Common myeloid progenitor, CD34-positive (primary cell): ENCODE results near the gene CCL19.

ENCODE experiments used
- CTCF ChIA-PET: fragments of 350-600 bp; sonication (Branson Sonifier 250); formaldehyde crosslinking; loops from one replicate; lab custom pipeline; 2021; ENCODE audit warnings: antibody characterized with exemption; lab: Charles Lee
- POLR2A ChIA-PET: fragments of 350-600 bp; sonication (Branson Sonifier 250); formaldehyde crosslinking; loops from one replicate; lab custom pipeline; 2021; ENCODE audit warnings: antibody characterized with exemption; lab: Charles Lee
- DNase-seq, 3 donors: peaks; one replicate each; pipeline versions ENCODE4 v3.0.0 to v3.0.0-alpha.2; 2013
- H3K27ac ChIP-seq, 2 experiments: 1 replicate in 1 of 2; 2 replicates in 1 of 2; pipeline ENCODE4 v1.7.0; 2013; ENCODE audit warnings: inconsistent platforms in 2 of 2, low read length in 2 of 2, mild to moderate bottlenecking in 2 of 2, low read depth in 1 of 2, moderate library complexity in 1 of 2; ENCODE audit not compliant: severe bottlenecking in 2 of 2, insufficient read depth in 1 of 2, poor library complexity in 1 of 2
- H3K27me3 ChIP-seq, 5 experiments: replicated peaks in 2 of 5; 1 replicate in 3 of 5; 2 replicates in 2 of 5; pipeline versions ENCODE4 v1.6.1 to v1.7.0; 2013; ENCODE audit warnings: low read length in 4 of 5, mild to moderate bottlenecking in 2 of 5, moderate library complexity in 2 of 5, inconsistent platforms in 1 of 5; ENCODE audit not compliant: insufficient read depth in 5 of 5, control insufficient read depth in 4 of 5
- H3K36me3 ChIP-seq, 4 experiments: 1 replicate in 2 of 4; 2 replicates in 2 of 4; pipeline versions ENCODE4 v1.6.1 to v1.7.0; 2013; ENCODE audit warnings: low read length in 3 of 4, control low read depth in 1 of 4, mild to moderate bottlenecking in 1 of 4; ENCODE audit not compliant: control insufficient read depth in 4 of 4, insufficient read depth in 4 of 4
- H3K4me1 ChIP-seq, 4 experiments: 1 replicate in 3 of 4; 2 replicates in 1 of 4; pipeline versions ENCODE4 v1.6.1 to v1.7.1; 2013; ENCODE audit warnings: low read length in 3 of 4, mild to moderate bottlenecking in 3 of 4, control low read depth in 1 of 4, inconsistent platforms in 1 of 4, moderate library complexity in 1 of 4; ENCODE audit not compliant: control insufficient read depth in 4 of 4, insufficient read depth in 4 of 4; ENCODE audit errors: control extremely low read depth in 1 of 4
- H3K4me3 ChIP-seq, 7 experiments: 1 replicate in 4 of 7; 2 replicates in 3 of 7; pipeline versions ENCODE4 v1.5.1 to v1.7.0; 2013; ENCODE audit warnings: mild to moderate bottlenecking in 7 of 7, low read length in 6 of 7, moderate library complexity in 6 of 7, inconsistent platforms in 2 of 7, low read depth in 2 of 7, control low read depth in 1 of 7; ENCODE audit not compliant: insufficient read depth in 4 of 7, control insufficient read depth in 1 of 7; ENCODE audit errors: extremely low read depth in 1 of 7
- H3K9me3 ChIP-seq, 5 experiments: 1 replicate in 4 of 5; 2 replicates in 1 of 5; pipeline versions ENCODE4 v1.6.1 to v1.7.1; 2013; ENCODE audit warnings: low read length in 4 of 5, mild to moderate bottlenecking in 2 of 5, inconsistent platforms in 1 of 5, low read depth in 1 of 5, moderate library complexity in 1 of 5; ENCODE audit not compliant: control insufficient read depth in 4 of 5, insufficient read depth in 2 of 5; ENCODE audit errors: control extremely low read depth in 1 of 5
- WGBS: methylation state at CpG from one replicate; pipeline ENCODE4 v1.1.5; 2013; ENCODE audit not compliant: insufficient coverage; 5-methylcytosine and 5-hydroxymethylcytosine counted together

The CCL19 gene

DNA sequence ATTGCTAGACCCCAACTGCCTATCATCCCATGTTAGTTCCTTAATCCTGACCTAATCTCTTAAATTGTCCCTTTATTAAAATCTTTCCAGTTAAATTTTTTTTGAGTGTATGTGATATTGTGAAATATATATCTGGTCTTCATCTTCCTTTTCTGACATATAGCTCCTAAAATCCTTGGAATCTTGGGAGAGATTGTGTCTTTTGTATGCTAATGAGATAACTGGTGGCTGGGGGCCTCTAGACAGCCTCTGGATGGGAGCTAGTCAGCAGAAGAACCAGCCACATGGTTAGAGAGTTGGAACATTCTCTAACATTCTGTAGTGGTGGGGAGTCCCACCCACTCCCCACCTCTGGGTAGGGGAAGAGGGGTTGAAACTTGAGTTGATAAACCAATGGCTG lies 3.7 kb upstream of the CCL19 start:
- Histone ChIP-seq H3K4me1 (peaks cover 3 to 22% (median 16%) of the 10 kb centered on the region in 4 experiments), H3K36me3 (no peaks in the 10 kb centered on the region), H3K4me3 (no peak overlapping the region), H3K27me3 (peaks cover 0 to 3% (median 1%) of the 10 kb centered on the region in 5 experiments), H3K9me3 (peaks cover 0 to 5% (median 0%) of the 10 kb centered on the region in 5 experiments), H3K27ac (no peak overlapping the region)
- DNase-seq, result no peak
- ChIA-PET POLR2A (no interaction called here), CTCF (interaction anchor here (1.0 to 5.3 kb wide), 3 partner anchors 8 to 20 kb away, joined by 4 to 43 read pairs (median 27); no protein-coding TSS in a partner anchor)

DNA sequence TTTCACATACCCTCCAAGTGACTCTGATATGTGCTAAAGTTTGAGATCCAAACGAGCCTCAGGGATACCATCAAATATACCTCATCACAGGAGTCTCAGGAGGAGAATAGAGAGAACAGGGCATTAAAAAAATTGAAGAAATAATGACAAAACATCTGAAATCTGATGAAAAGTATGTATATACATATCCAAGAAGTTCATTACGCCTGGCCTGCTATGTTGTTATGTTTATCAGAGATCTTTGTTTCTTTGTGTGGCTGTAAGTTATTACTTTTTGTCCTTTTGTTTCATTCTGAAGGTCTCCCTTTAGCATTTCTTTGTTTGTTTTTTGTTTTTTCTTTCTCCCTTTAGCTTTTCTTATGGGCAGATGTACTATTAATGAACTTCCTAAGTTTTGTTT lies 2.5 kb upstream of the CCL19 start:
- ChIA-PET CTCF (interaction anchor here (1.6 to 5.3 kb wide), 3 partner anchors 10 to 23 kb away, joined by 3 to 43 read pairs (median 27); no protein-coding TSS in a partner anchor), POLR2A (no interaction called here)
- Histone ChIP-seq H3K36me3 (no peaks in the 10 kb centered on the region), H3K27me3 (peaks cover 0 to 3% (median 0%) of the 10 kb centered on the region in 5 experiments), H3K27ac (no peak overlapping the region), H3K4me3 (no peak overlapping the region), H3K9me3 (peaks cover 0 to 5% (median 0%) of the 10 kb centered on the region in 5 experiments), H3K4me1 (peaks cover 3 to 22% (median 16%) of the 10 kb centered on the region in 4 experiments)
- WGBS, result no CpG with 5 or more reads among the region's 2 CpGs
- no peak for DNase-seq

DNA sequence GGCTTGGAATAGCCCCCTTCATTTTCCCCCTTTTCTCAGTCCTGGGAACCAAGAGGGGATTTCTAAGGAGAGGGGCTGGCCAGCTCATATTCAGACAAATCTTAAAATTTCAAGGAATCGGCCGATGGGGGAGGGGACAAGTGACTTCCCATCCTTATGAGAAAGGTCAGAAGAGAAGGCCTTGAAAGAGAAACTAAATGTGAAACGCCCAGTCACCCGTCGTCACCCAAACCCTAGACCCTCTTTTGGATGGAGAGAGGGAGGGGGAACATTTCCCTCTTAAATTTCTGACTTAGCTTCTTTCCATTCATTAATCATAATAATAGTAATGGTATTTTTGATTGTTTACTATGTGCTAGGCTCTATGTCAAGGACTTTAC lies 850 bp upstream of the CCL19 start:
- Histone ChIP-seq H3K27me3 (peaks cover 0 to under 1% (median 0%) of the 10 kb centered on the region in 5 experiments), H3K36me3 (no peaks in the 10 kb centered on the region), H3K4me3 (no peak overlapping the region), H3K9me3 (peaks cover 0 to 5% (median 0%) of the 10 kb centered on the region in 5 experiments), H3K27ac (no peak overlapping the region), H3K4me1 (peaks cover 3 to 24% (median 16%) of the 10 kb centered on the region in 4 experiments)
- ChIA-PET CTCF (interaction anchor here (1.0 to 8.5 kb wide), 5 partner anchors 7 to 58 kb away, joined by 3 to 63 read pairs (median 27); no protein-coding TSS in a partner anchor), POLR2A (no interaction called here)
- WGBS, result 80% methylated on average over 1 of the region's 5 CpGs
- peak in 2 of 3 donors; percentile 53 to 54 for DNase-seq

DNA sequence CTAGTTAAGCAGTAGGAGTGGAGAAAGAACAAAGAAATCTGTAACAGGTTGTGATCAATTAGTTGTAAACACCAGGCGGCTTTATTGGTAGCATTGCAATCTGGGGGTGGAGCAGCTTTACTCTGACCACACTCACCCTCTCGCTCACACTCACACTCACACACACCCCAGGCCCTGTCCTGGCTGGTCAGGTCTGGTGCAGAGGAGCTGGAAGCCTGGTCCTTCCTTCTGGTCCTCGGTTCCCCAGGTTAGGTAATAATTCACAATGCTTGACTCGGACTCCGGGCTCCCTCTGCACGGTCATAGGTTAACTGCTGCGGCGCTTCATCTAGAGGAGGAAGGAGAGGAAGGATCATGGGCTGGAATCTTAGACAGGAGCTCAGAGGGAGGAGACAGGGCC lies 1.6 kb downstream of the CCL19 start:
- Histone ChIP-seq H3K4me1 (peaks cover 3 to 29% (median 16%) of the 10 kb centered on the region in 4 experiments), H3K9me3 (peaks cover 0 to 5% (median 0%) of the 10 kb centered on the region in 5 experiments), H3K36me3 (no peaks in the 10 kb centered on the region), H3K27ac (no peak overlapping the region), H3K27me3 (no peaks in the 10 kb centered on the region), H3K4me3 (no peak overlapping the region)
- no peak for DNase-seq
- 93% methylated on average over 7 of the region's 8 CpGs for WGBS
- POLR2A ChIA-PET, result no interaction called here
- CTCF ChIA-PET, result interaction anchor here (1.0 to 8.5 kb wide), 3 partner anchors 10 to 15 kb away, joined by 4 to 63 read pairs (median 4); no protein-coding TSS in a partner anchor

DNA sequence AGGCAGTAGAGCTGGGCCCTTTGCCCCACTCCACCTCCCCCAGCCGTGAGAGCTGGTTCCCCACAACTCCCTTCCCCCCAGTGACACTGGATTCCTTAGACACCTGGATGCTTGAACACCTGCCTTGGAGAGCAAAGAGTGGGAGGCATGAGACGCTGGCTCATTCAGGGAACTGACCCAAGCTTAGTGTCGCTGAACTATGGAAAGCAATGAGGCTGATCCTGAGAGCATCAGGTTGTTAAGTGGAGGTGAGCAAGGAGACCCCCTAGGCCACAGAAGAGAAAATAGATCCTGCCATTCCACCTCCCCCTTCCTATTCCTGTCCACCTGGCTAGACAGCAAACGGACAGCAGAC lies 2.0 kb downstream of the CCL19 start:
- peaks cover 3 to 29% (median 16%) of the 10 kb centered on the region in 4 experiments for H3K4me1 ChIP-seq
- POLR2A ChIA-PET, result no interaction called here
- peaks cover 0 to 5% (median 0%) of the 10 kb centered on the region in 5 experiments for H3K9me3 ChIP-seq
- DNase-seq, result no peak
- no peak overlapping the region for H3K4me3 ChIP-seq
- no peaks in the 10 kb centered on the region for H3K27me3 ChIP-seq
- WGBS, result 90% methylated on average over 4 of the region's 4 CpGs
- CTCF ChIA-PET, result interaction anchor here (1.0 to 8.5 kb wide), 3 partner anchors 10 to 14 kb away, joined by 4 to 63 read pairs (median 4); no protein-coding TSS in a partner anchor
- H3K27ac ChIP-seq, result no peak overlapping the region
- H3K36me3 ChIP-seq, result no peaks in the 10 kb centered on the region

DNA sequence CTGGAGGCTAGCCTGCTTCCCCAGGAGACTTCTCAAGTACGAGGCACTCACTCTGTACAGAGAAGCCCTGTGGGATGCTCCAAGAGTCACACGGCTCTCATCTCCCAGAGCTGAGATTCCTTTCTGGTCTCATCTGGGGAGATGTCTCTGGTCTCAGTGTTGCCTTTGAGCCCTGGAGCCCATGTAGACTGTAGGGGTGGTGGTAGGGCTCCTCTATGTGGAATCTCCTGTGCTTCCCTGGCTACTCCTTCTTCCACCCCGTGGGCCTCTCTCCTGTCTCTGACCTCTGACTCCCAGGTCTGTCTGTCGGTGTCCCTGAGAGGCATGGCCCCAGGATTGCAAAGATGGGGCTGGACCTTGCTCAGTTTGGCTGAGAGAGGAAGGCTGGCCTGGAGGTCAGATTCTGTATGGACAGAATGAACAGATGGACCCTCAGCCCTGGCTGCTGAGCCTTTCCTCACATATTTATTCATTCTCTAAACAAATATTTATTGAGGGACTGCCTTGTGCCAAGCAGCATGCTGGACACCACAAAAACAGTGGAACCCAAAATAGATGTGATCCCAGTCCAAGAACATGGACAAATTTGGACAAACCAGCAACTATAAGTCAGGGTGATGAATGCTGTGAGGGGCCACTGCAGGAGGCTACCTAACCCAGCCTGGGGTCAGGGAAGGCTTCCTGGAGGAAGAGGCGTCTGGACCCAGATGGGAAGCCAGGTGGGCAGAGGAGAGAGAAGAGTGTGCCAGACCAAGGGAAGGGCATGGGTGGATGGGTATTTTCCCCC lies 2.6 kb downstream of the CCL19 start:
- H3K4me3 ChIP-seq, result no peak overlapping the region
- H3K27me3 ChIP-seq, result peaks cover 0 to 2% (median 0%) of the 10 kb centered on the region in 5 experiments
- H3K9me3 ChIP-seq, result peaks cover 0 to 2% (median 0%) of the 10 kb centered on the region in 5 experiments
- 71% methylated on average over 2 of the region's 5 CpGs for WGBS
- H3K4me1 ChIP-seq, result peaks cover 3 to 29% (median 16%) of the 10 kb centered on the region in 4 experiments
- ChIA-PET CTCF (interaction anchor here (3.2 to 8.5 kb wide), 2 partner anchors 11 to 13 kb away, joined by 22 to 63 read pairs; no protein-coding TSS in a partner anchor), POLR2A (no interaction called here)
- H3K27ac ChIP-seq, result no peak overlapping the region
- no peak for DNase-seq
- no peaks in the 10 kb centered on the region for H3K36me3 ChIP-seq
